Activated CD4-positive, CD25-positive, alpha-beta regulatory T cell (primary cell): Measurements from ENCODE around the gene PCDHB11.
"Not testable (repeated sequence)": the region's sequence is repeated elsewhere in the genome, so short reads cannot be mapped to it uniquely, and the experiment has no call there.

ENCODE experiments used
- DNase-seq, 4 experiments: peaks; one replicate each; lab custom pipeline; 2025; lab: John Stamatoyannopoulos, UW

The PCDHB11 gene

DNA sequence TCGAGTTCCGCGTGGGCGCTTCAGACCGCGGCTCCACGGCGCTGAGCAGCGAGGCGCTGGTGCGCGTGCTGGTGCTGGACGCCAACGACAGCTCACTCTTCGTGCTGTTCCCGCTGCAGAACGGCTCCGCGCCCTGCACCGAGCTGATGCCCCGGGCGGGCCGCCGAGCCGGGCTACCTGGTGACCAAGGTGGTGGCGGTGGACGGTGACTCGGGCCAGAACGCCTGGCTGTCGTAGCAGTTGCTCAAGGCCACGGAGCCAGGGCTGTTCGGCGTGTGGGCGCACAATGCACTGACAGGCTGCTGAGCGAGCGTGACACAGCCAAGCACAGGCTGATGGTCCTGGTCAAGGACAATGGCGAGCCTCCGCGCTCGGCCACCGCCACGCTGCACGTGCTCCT, 42.1 kb downstream of the PCDHB11 start:
- no peak for DNase-seq

DNA sequence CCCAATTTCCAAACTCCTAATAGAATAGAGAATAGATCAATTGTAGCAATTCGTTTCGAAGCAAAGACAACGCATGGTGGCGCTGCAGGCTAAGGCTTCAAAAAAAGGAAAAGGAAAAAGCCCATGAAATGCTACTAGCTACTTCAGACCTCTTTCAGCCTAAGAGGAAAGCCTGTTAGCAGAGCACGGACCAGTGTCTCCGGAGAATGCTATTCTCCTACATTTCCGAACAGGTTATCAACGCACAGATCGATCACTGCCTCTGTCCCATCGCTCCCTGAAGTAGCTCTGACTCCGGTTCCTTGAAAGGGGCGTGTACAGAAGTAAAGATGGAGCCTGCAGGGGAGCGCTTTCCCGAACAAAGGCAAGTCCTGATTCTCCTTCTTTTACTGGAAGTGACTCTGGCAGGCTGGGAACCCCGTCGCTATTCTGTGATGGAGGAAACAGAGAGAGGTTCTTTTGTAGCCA, 45.9 kb downstream of the PCDHB11 start, which contains the start of gene PCDHB15:
Gene PCDHB15 (plus strand): TSS at position 146 of the 468 bp plus-strand sequence. CDS start 184 bp downstream, at position 330.
- no peak for DNase-seq

DNA sequence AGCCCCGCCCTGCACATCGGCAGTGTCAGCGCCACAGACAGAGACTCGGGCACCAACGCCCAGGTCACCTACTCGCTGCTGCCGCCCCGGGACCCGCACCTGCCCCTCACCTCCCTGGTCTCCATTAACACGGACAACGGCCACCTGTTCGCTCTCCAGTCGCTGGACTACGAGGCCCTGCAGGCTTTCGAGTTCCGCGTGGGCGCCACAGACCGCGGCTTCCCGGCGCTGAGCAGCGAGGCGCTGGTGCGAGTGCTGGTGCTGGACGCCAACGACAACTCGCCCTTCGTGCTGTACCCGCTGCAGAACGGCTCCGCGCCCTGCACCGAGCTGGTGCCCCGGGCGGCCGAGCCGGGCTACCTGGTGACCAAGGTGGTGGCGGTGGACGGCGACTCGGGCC, 47.5 kb downstream of the PCDHB11 start:
- not testable (repeated sequence) for DNase-seq

DNA sequence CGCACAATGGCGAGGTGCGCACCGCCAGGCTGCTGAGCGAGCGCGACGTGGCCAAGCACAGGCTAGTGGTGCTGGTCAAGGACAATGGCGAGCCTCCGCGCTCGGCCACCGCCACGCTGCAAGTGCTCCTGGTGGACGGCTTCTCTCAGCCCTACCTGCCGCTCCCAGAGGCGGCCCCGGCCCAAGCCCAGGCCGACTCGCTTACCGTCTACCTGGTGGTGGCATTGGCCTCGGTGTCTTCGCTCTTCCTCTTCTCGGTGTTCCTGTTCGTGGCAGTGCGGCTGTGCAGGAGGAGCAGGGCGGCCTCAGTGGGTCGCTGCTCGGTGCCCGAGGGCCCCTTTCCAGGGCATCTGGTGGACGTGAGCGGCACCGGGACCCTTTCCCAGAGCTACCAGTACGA, 48.0 kb downstream of the PCDHB11 start:
- not testable (repeated sequence) for DNase-seq

DNA sequence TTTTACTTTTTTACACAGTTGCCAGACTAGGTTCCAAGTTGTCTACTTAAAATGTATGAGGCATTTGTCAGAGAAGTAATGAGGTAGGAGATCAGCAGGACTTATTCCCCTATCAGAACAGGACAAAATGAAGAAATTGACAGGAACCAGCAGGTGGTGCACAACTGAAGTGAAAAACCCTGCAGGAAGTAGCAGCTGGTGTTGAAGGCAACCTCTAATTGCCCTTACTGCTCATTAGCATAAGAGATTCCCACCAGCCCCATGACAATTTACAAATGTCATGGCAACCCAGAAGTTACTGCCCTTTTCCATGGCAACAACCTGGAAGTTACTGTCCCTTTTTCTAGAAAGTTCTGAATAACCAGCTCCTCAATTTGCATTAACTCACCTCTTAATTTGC, 51.1 kb downstream of the PCDHB11 start:
- DNase-seq, result no peak
